HG03378 (cell line): ENCODE measurements around the gene EREG.

ENCODE experiments used
- ATAC-seq: cut with Tn5 transposase; IDR thresholded peaks from one replicate; pipeline ENCODE4 v1.9.1; 2021; ENCODE audit warnings: mild to moderate bottlenecking, moderate library complexity; ENCODE audit not compliant: unreplicated experiment

Gene EREG

GRCh38 chr4:74364652-74365491 is at the start of gene EREG:
EREG (plus strand) TSS chr4:74365145; CDS start chr4:74365309, 164 bp downstream.
- ATAC-seq: peak; percentile 44

- ATAC-seq: no peak
Measured at GRCh38 chr4:74315376-74315775, 49.6 kb upstream of the EREG start.

GRCh38 chr4:74316397-74316796 is 48.5 kb upstream of the EREG start:
- ATAC-seq: no peak

GRCh38 chr4:74317616-74318246 is 47.2 kb upstream of the EREG start:
- no peak for ATAC-seq

GRCh38 chr4:74318276-74318675 is 46.7 kb upstream of the EREG start:
- ATAC-seq: no peak

GRCh38 chr4:74319470-74319869 is 45.5 kb upstream of the EREG start:
- ATAC-seq: no peak

- peak; percentile 74 for ATAC-seq
Measured at GRCh38 chr4:74320559-74321118, 44.3 kb upstream of the EREG start.

- ATAC-seq: no peak
Measured at GRCh38 chr4:74322301-74322700, 42.6 kb upstream of the EREG start.

- no peak for ATAC-seq
Measured at GRCh38 chr4:74323663-74324062, 41.3 kb upstream of the EREG start.

GRCh38 chr4:74324262-74324661 is 40.7 kb upstream of the EREG start:
- ATAC-seq: no peak

- ATAC-seq: no peak
Measured at GRCh38 chr4:74325886-74326285, 39.1 kb upstream of the EREG start.

GRCh38 chr4:74327762-74328161 is 37.2 kb upstream of the EREG start:
- ATAC-seq: no peak

- no peak for ATAC-seq
Measured at GRCh38 chr4:74328501-74328900, 36.4 kb upstream of the EREG start.

GRCh38 chr4:74329307-74329706 is 35.6 kb upstream of the EREG start:
- no peak for ATAC-seq

- ATAC-seq: no peak
Measured at GRCh38 chr4:74330295-74330750, 34.6 kb upstream of the EREG start.

GRCh38 chr4:74331252-74331651 is 33.7 kb upstream of the EREG start:
- no peak for ATAC-seq

GRCh38 chr4:74331944-74332343 is 33.0 kb upstream of the EREG start:
- ATAC-seq: no peak

GRCh38 chr4:74334636-74335035 is 30.3 kb upstream of the EREG start:
- no peak for ATAC-seq

GRCh38 chr4:74335341-74336021 is 29.5 kb upstream of the EREG start:
- ATAC-seq: peak; percentile 83

GRCh38 chr4:74338792-74339333 is 26.1 kb upstream of the EREG start:
- no peak for ATAC-seq

- no peak for ATAC-seq
Measured at GRCh38 chr4:74339501-74339900, 25.4 kb upstream of the EREG start.
